IMR-90 (cell line): ENCODE results near the gene FOXN4. TPM values are rescaled to one million over a fixed set of nuclear protein-coding genes. Genes with fewer than 3 reads are reported as not detected.

Experiments used
- ATAC-seq: fragments of 200-7000 bp; cut with Tn5 transposase; 2 replicates; pipeline ENCODE4 v1.9.1; 2020; ENCODE audit warnings: low read depth, mild to moderate bottlenecking, moderate library complexity
- BruUV-seq: library from RNA; stranded (reverse); fragments of 400-500 nt; replicated peaks from 2 replicates; lab custom pipeline; 2021; lab: Mats Ljungman, UMichigan
- CTCF ChIA-PET: fragments of 300-600 bp; formaldehyde crosslinking; extraction: SDS; loops from one replicate; lab custom pipeline; 2021; ENCODE audit warnings: antibody characterized with exemption; lab: Yijun Ruan, JAX
- POLR2A ChIA-PET: fragments of 300-600 bp; sonication (Branson Sonifier 250); formaldehyde crosslinking; loops from one replicate; lab custom pipeline; 2022; ENCODE audit warnings: antibody characterized with exemption; ENCODE audit not compliant: unreplicated experiment; lab: Charles Lee
- DNase-seq: peaks from one replicate; pipeline ENCODE4 v3.0.0; 2013
- H2AFZ ChIP-seq: replicated peaks from 2 replicates; pipeline ENCODE3; 2013; ENCODE audit warnings: low read length, mild to moderate bottlenecking; ENCODE audit not compliant: poor library complexity
- H2AK5ac ChIP-seq: 2 replicates; pipeline ENCODE4 v1.6.1; 2013; ENCODE audit warnings: low read depth, low read length, inconsistent platforms
- H2AK9ac ChIP-seq: replicated peaks from 2 replicates; pipeline ENCODE3; 2013; ENCODE audit warnings: mild to moderate bottlenecking, low read depth, low read length, moderate library complexity; ENCODE audit not compliant: poor library complexity
- H2BK120ac ChIP-seq: 2 replicates; pipeline ENCODE4 v1.6.1; 2013; ENCODE audit warnings: low read depth, low read length, inconsistent platforms
- H2BK15ac ChIP-seq: 3 replicates; pipeline ENCODE4 v1.6.1; 2013; ENCODE audit warnings: low read depth, low read length, inconsistent platforms
- H2BK20ac ChIP-seq: 2 replicates; pipeline ENCODE4 v1.6.1; 2013; ENCODE audit warnings: low read depth, mild to moderate bottlenecking, inconsistent platforms, low read length, moderate library complexity
- H2BK5ac ChIP-seq: 2 replicates; pipeline ENCODE4 v1.6.1; 2013; ENCODE audit warnings: mild to moderate bottlenecking, low read depth, low read length, inconsistent platforms; ENCODE audit not compliant: poor library complexity, severe bottlenecking
- H3K14ac ChIP-seq: replicated peaks from 2 replicates; pipeline ENCODE4 v1.6.1; 2013; ENCODE audit warnings: low read depth, low read length, inconsistent platforms
- H3K18ac ChIP-seq: 2 replicates; pipeline ENCODE4 v1.6.1; 2013; ENCODE audit warnings: low read depth, low read length, control low read depth
- H3K23ac ChIP-seq: 2 replicates; pipeline ENCODE4 v1.6.1; 2013; ENCODE audit warnings: low read depth, low read length, inconsistent platforms
- H3K27ac ChIP-seq: 2 replicates; pipeline ENCODE4 v1.5.1; 2013; ENCODE audit warnings: mild to moderate bottlenecking, control low read depth, low read length; ENCODE audit not compliant: insufficient read depth
- H3K27me3 ChIP-seq: 2 replicates; pipeline ENCODE4 v1.6.1; 2013; ENCODE audit warnings: low read length; ENCODE audit not compliant: control insufficient read depth, insufficient read depth
- H3K36me3 ChIP-seq: 2 replicates; pipeline ENCODE4 v1.6.1; 2013; ENCODE audit warnings: low read length, mixed read lengths; ENCODE audit not compliant: control insufficient read depth, insufficient read depth
- H3K4ac ChIP-seq: 2 replicates; pipeline ENCODE4 v1.6.1; 2013; ENCODE audit warnings: low read depth, low read length, inconsistent platforms
- H3K4me1 ChIP-seq: 2 replicates; pipeline ENCODE4 v1.6.1; 2013; ENCODE audit warnings: low read length, mixed read lengths; ENCODE audit not compliant: control insufficient read depth, insufficient read depth
- H3K4me2 ChIP-seq: 2 replicates; pipeline ENCODE4 v1.6.1; 2013; ENCODE audit warnings: low read depth, mild to moderate bottlenecking, control low read depth, low read length, moderate library complexity
- H3K4me3 ChIP-seq: 2 replicates; pipeline ENCODE4 v1.5.1; 2013; ENCODE audit warnings: low read depth, mild to moderate bottlenecking, control low read depth, low read length, moderate library complexity; ENCODE audit not compliant: insufficient read depth
- H3K56ac ChIP-seq: 2 replicates; pipeline ENCODE4 v1.6.1; 2013; ENCODE audit warnings: low read length, inconsistent platforms; ENCODE audit not compliant: insufficient read depth; ENCODE audit errors: extremely low read depth
- H3K79me1 ChIP-seq, 2 experiments: 2 replicates each; pipeline ENCODE4 v1.6.1; 2013; ENCODE audit warnings: low read length in 2 of 2, inconsistent platforms in 1 of 2, low read depth in 1 of 2
- H3K9ac ChIP-seq: 2 replicates; pipeline ENCODE4 v1.6.1; 2013; ENCODE audit warnings: low read depth, low read length, control low read depth
- H3K9me1 ChIP-seq: 2 replicates; pipeline ENCODE4 v1.6.1; 2013; ENCODE audit warnings: low read length, inconsistent platforms; ENCODE audit not compliant: insufficient read depth
- H3K9me3 ChIP-seq: 2 replicates; pipeline ENCODE4 v1.6.1; 2013; ENCODE audit warnings: low read length; ENCODE audit not compliant: control insufficient read depth, insufficient read depth
- H4K20me1 ChIP-seq: 2 replicates; pipeline ENCODE4 v1.6.1; 2013; ENCODE audit warnings: low read length, inconsistent platforms; ENCODE audit not compliant: insufficient read depth
- H4K5ac ChIP-seq: 2 replicates; pipeline ENCODE4 v1.6.1; 2013; ENCODE audit warnings: mild to moderate bottlenecking, low read depth, low read length, control low read depth
- H4K8ac ChIP-seq, 2 experiments: 2 replicates each; pipeline ENCODE4 v1.6.1; 2013; ENCODE audit warnings: low read depth in 2 of 2, low read length in 2 of 2, control low read depth in 1 of 2, inconsistent platforms in 1 of 2
- H4K91ac ChIP-seq: 2 replicates; pipeline ENCODE4 v1.6.1; 2013; ENCODE audit warnings: low read depth, low read length, inconsistent platforms; ENCODE audit not compliant: insufficient read depth
- BHLHE40 ChIP-seq: fragments of 150-350 bp; IDR thresholded peaks from 2 replicates; pipeline ENCODE4 v1.6.1; 2016; ENCODE audit warnings: mild to moderate bottlenecking, low read depth, low read length
- CEBPB ChIP-seq: IDR thresholded peaks from 2 replicates; pipeline ENCODE4 v1.6.1; 2012; ENCODE audit warnings: low read depth, low read length, improper control_type of control experiment
- CHD1 ChIP-seq: IDR thresholded peaks from 2 replicates; pipeline ENCODE4 v1.6.1; 2012; ENCODE audit warnings: low read depth, low read length, improper control_type of control experiment
- ELK1 ChIP-seq: fragments of 150-350 bp; IDR thresholded peaks from 2 replicates; pipeline ENCODE4 v1.6.1; 2016; ENCODE audit warnings: low read depth, mild to moderate bottlenecking, low read length, moderate library complexity, borderline replicate concordance
- FOS ChIP-seq: fragments of 150-350 bp; IDR thresholded peaks from 2 replicates; pipeline ENCODE4 v1.6.1; 2016; ENCODE audit warnings: low read depth, low read length
- MAFK ChIP-seq: IDR thresholded peaks from 2 replicates; pipeline ENCODE4 v1.6.1; 2012; ENCODE audit warnings: low read depth, low read length, improper control_type of control experiment
- MAZ ChIP-seq: IDR thresholded peaks from 2 replicates; pipeline ENCODE4 v1.6.1; 2012; ENCODE audit warnings: low read depth, mild to moderate bottlenecking, low read length, improper control_type of control experiment, moderate library complexity, borderline replicate concordance
- MXI1 ChIP-seq: IDR thresholded peaks from 2 replicates; pipeline ENCODE4 v1.6.1; 2012; ENCODE audit warnings: low read depth, mild to moderate bottlenecking, low read length, moderate library complexity, borderline replicate concordance
- NFE2L2 ChIP-seq: fragments of 150-350 bp; IDR thresholded peaks from 2 replicates; pipeline ENCODE4 v1.6.1; 2016; ENCODE audit warnings: low read depth, mild to moderate bottlenecking, low read length
- POLR2A ChIP-seq: IDR thresholded peaks from 2 replicates; pipeline ENCODE4 v1.6.1; 2012; ENCODE audit warnings: mild to moderate bottlenecking, low read depth, low read length
- RAD21 ChIP-seq: IDR thresholded peaks from 2 replicates; pipeline ENCODE4 v1.6.1; 2012; ENCODE audit warnings: low read length, improper control_type of control experiment
- RCOR1 ChIP-seq: IDR thresholded peaks from 2 replicates; pipeline ENCODE4 v1.6.1; 2012; ENCODE audit warnings: mild to moderate bottlenecking, low read length, improper control_type of control experiment; ENCODE audit not compliant: insufficient replicate concordance
- RFX5 ChIP-seq: IDR thresholded peaks from 2 replicates; pipeline ENCODE4 v1.8.0; 2012; ENCODE audit warnings: low read depth, mild to moderate bottlenecking, low read length, moderate library complexity
- SMC3 ChIP-seq: fragments of 150-350 bp; IDR thresholded peaks from 2 replicates; pipeline ENCODE4 v1.6.1; 2016; ENCODE audit warnings: low read depth, mild to moderate bottlenecking, antibody characterized with exemption, low read length, moderate library complexity
- WGBS, 2 experiments: methylation state at CpG; one replicate each; pipeline versions ENCODE4 v1.1.5 to v1.1.7; 2013; ENCODE audit warnings: missing lambda C conversion rate in 2 of 2; ENCODE audit not compliant: insufficient read length in 1 of 2; ENCODE audit errors: extremely low coverage in 2 of 2; 5-methylcytosine and 5-hydroxymethylcytosine counted together
- dilution Hi-C: fragments of 300-500 bp; cut with HindIII; formaldehyde crosslinking; loops from one replicate; pipeline ENCODE4 v1.14.3; 2018; ENCODE audit warnings: low sequenced_read_pairs; ENCODE audit not compliant: unreplicated experiment
- in situ Hi-C: fragments of 300-500 bp; cut with MboI; formaldehyde crosslinking; loops from 3 replicates; pipeline ENCODE4 v1.14.3; 2019; ENCODE audit warnings: low sequenced_read_pairs, inconsistent platforms, mixed read lengths
- intact Hi-C: fragments of 100-400 bp; cut with micrococcal nuclease; formaldehyde crosslinking; loops from 2 replicates; pipeline ENCODE4 v1.10.0; 2022
- polyA plus RNA-seq, 3 experiments: library from polyadenylated mRNA; depleted of rRNA; stranded (reverse); fragments of >200 nt; gene quantifications; 2 replicates each; pipeline ENCODE4 v1.2.3, GENCODE V29; 2012; ENCODE audit warnings: low replicate concordance in 1 of 3
- total RNA-seq: library from RNA; depleted of rRNA; stranded (reverse); fragments of >200 nt; gene quantifications from 2 replicates; pipeline ENCODE4 v1.2.3, GENCODE V29; 2012
- TF ChIP-seq, protein P1 (sequence below): conservative IDR thresholded peaks from 2 replicates; pipeline ENCODE4 v1.5.1; 2012; ENCODE audit warnings: mild to moderate bottlenecking, low read depth, low read length, improper control_type of control experiment
- TF ChIP-seq, protein P2 (sequence below): fragments of 150-350 bp; IDR thresholded peaks from 2 replicates; pipeline ENCODE4 v1.6.1; 2017; ENCODE audit warnings: mild to moderate bottlenecking, antibody characterized with exemption, low read length, low read depth

The FOXN4 gene
- total and polyA plus RNA-seq, 2 of the 4 experiments (the other 2 are of a cell fraction): not detected

GRCh38 chr12:109352184-109352583, 43.1 kb upstream of the FOXN4 start:
- TF ChIP-seq CEBPB (no peak), MXI1 (no peak), CHD1 (no peak), FOS (no peak), POLR2A (no peak), MAFK (no peak), ELK1 (no peak), RCOR1 (no peak), RAD21 (no peak), BHLHE40 (no peak), RFX5 (no peak), NFE2L2 (no peak), SMC3 (no peak), MAZ (no peak)
- TF ChIP-seq, protein P1, sequence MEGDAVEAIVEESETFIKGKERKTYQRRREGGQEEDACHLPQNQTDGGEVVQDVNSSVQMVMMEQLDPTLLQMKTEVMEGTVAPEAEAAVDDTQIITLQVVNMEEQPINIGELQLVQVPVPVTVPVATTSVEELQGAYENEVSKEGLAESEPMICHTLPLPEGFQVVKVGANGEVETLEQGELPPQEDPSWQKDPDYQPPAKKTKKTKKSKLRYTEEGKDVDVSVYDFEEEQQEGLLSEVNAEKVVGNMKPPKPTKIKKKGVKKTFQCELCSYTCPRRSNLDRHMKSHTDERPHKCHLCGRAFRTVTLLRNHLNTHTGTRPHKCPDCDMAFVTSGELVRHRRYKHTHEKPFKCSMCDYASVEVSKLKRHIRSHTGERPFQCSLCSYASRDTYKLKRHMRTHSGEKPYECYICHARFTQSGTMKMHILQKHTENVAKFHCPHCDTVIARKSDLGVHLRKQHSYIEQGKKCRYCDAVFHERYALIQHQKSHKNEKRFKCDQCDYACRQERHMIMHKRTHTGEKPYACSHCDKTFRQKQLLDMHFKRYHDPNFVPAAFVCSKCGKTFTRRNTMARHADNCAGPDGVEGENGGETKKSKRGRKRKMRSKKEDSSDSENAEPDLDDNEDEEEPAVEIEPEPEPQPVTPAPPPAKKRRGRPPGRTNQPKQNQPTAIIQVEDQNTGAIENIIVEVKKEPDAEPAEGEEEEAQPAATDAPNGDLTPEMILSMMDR: no peak
- TF ChIP-seq, protein P2, sequence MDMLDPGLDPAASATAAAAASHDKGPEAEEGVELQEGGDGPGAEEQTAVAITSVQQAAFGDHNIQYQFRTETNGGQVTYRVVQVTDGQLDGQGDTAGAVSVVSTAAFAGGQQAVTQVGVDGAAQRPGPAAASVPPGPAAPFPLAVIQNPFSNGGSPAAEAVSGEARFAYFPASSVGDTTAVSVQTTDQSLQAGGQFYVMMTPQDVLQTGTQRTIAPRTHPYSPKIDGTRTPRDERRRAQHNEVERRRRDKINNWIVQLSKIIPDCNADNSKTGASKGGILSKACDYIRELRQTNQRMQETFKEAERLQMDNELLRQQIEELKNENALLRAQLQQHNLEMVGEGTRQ: no peak
- Histone ChIP-seq H2BK5ac (no peak overlapping the region), H3K79me1 (no peaks in the 10 kb centered on the region), H2AK9ac (no peak overlapping the region), H4K5ac (no peak overlapping the region), H2AK5ac (no peak overlapping the region), H4K8ac (no peak overlapping the region), H3K4ac (no peak overlapping the region), H2BK15ac (no peak overlapping the region), H3K56ac (no peak overlapping the region), H4K20me1 (no peaks in the 10 kb centered on the region), H3K23ac (no peak overlapping the region), H3K27ac (no peak overlapping the region), H3K36me3 (no peaks in the 10 kb centered on the region), H3K9me1 (no peaks in the 10 kb centered on the region), H3K9ac (no peak overlapping the region), H3K14ac (no peak overlapping the region), H3K27me3 (peaks cover 10% of the 10 kb centered on the region), H3K18ac (no peak overlapping the region), H3K9me3 (no peaks in the 10 kb centered on the region), H3K4me1 (no peaks in the 10 kb centered on the region), H3K4me2 (no peak overlapping the region), H4K91ac (no peak overlapping the region), H2AFZ (no peak overlapping the region), H2BK20ac (no peak overlapping the region), H3K4me3 (no peak overlapping the region), H2BK120ac (no peak overlapping the region)
- DNase-seq (no peak), ATAC-seq (no peak)
- in situ Hi-C loops: no loop called here
- dilution Hi-C loops: no loop called here
- no CpG with 5 or more reads among the region's 6 CpGs for WGBS, 2 experiments
- POLR2A ChIA-PET: no interaction called here
- BruUV-seq: no TSS peak
- CTCF ChIA-PET: interaction anchor here (1.0 kb wide), 1 partner anchor 9 kb away, joined by 3 read pairs; no protein-coding TSS in a partner anchor
- intact Hi-C loops: no loop called here
